HG03025 (cell line): ENCODE data around the gene DDX39B.
"Not testable (repeated sequence)": the region's sequence is repeated elsewhere in the genome, so short reads cannot be mapped to it uniquely, and the experiment has no call there.

Experiments
- ATAC-seq: cut with Tn5 transposase; IDR thresholded peaks from one replicate; pipeline ENCODE4 v1.9.1; 2021; ENCODE audit warnings: mild to moderate bottlenecking, moderate library complexity; ENCODE audit not compliant: unreplicated experiment, low FRiP score

Gene DDX39B

GRCh38 chr6:31490115-31490873 is 51.5 kb downstream of the DDX39B start:
- no peak for ATAC-seq

- no peak for ATAC-seq
Measured at GRCh38 chr6:31489086-31489485, 52.7 kb downstream of the DDX39B start.

- ATAC-seq, result not testable (repeated sequence)
Measured at GRCh38 chr6:31487674-31488073, 54.1 kb downstream of the DDX39B start.

- ATAC-seq, result not testable (repeated sequence)
Measured at GRCh38 chr6:31486065-31486837, 55.6 kb downstream of the DDX39B start.

- ATAC-seq, result no peak
Measured at GRCh38 chr6:31485055-31485454, 56.7 kb downstream of the DDX39B start.

GRCh38 chr6:31483392-31483791 is 58.4 kb downstream of the DDX39B start:
- no peak for ATAC-seq

GRCh38 chr6:31480574-31480973 is 61.2 kb downstream of the DDX39B start:
- no peak for ATAC-seq
